NCI-H226 (cell line): ENCODE measurements around the gene BCAP29.

Experiments
- DNase-seq: peaks from one replicate; pipeline ENCODE4 v3.0.0-alpha.2; 2015

BCAP29 gene

GRCh38 chr7:107584716-107585115, 4.7 kb downstream of the BCAP29 start:
- DNase-seq, result no peak

GRCh38 chr7:107588529-107589130, 8.6 kb downstream of the BCAP29 start:
- DNase-seq, result no peak

- DNase-seq, result no peak
These were observed 11.4 kb downstream of the BCAP29 start for GRCh38 chr7:107591421-107591820.

- no peak for DNase-seq
These were observed 12.4 kb downstream of the BCAP29 start for GRCh38 chr7:107592361-107593024.

- DNase-seq, result no peak
These were observed 13.0 kb downstream of the BCAP29 start for GRCh38 chr7:107593025-107593410.

- DNase-seq, result peak; percentile 81
These were observed 15.1 kb downstream of the BCAP29 start for GRCh38 chr7:107594961-107595737.

- no peak for DNase-seq
These were observed 17.0 kb downstream of the BCAP29 start for GRCh38 chr7:107596881-107597581.

- no peak for DNase-seq
These were observed 17.5 kb downstream of the BCAP29 start for GRCh38 chr7:107597582-107597916.

- DNase-seq, result no peak
These were observed 17.9 kb downstream of the BCAP29 start for GRCh38 chr7:107597953-107598352.

- no peak for DNase-seq
These were observed 19.2 kb downstream of the BCAP29 start for GRCh38 chr7:107599262-107599661.

GRCh38 chr7:107600816-107601215, 20.8 kb downstream of the BCAP29 start:
- DNase-seq, result no peak

- no peak for DNase-seq
These were observed 25.3 kb downstream of the BCAP29 start for GRCh38 chr7:107605218-107605815.

- no peak for DNase-seq
These were observed 26.3 kb downstream of the BCAP29 start for GRCh38 chr7:107606303-107606702.

GRCh38 chr7:107609811-107610261, 29.8 kb downstream of the BCAP29 start:
- DNase-seq, result no peak

GRCh38 chr7:107610323-107610722, 30.3 kb downstream of the BCAP29 start:
- peak; percentile 10 for DNase-seq

- no peak for DNase-seq
These were observed 33.4 kb downstream of the BCAP29 start for GRCh38 chr7:107613439-107613838.

GRCh38 chr7:107613948-107614347, 33.9 kb downstream of the BCAP29 start:
- no peak for DNase-seq

- peak; percentile 27 for DNase-seq
These were observed 34.4 kb downstream of the BCAP29 start for GRCh38 chr7:107614425-107614824.

- DNase-seq, result peak; percentile 22
These were observed 36.0 kb downstream of the BCAP29 start for GRCh38 chr7:107615910-107616680.

GRCh38 chr7:107622429-107622828, 42.4 kb downstream of the BCAP29 start:
- peak; percentile 75 for DNase-seq

GRCh38 chr7:107622894-107623293, 42.8 kb downstream of the BCAP29 start:
- DNase-seq, result no peak

GRCh38 chr7:107627002-107627401, 47.0 kb downstream of the BCAP29 start:
- DNase-seq, result no peak
